Adipose tissue (tissue), 3 donors: ENCODE results near the gene ARID5B. TPM values are rescaled to one million over a fixed set of nuclear protein-coding genes. Genes with fewer than 3 reads are reported as not detected.

Source experiments
- H3K27ac ChIP-seq: one replicate; pipeline ENCODE4 v1.5.1; 2013; ENCODE audit warnings: low read depth, low read length
- WGBS, 3 donors: extraction: QIAGEN DNeasy Blood & Tissue Kit; methylation state at CpG; one replicate each; pipeline ENCODE4 v1.1.7; 2013; 5-methylcytosine and 5-hydroxymethylcytosine counted together
- polyA plus RNA-seq, 3 donors: library from polyadenylated mRNA; stranded (reverse); fragments of 200-250 nt; gene quantifications; one replicate each; pipeline ENCODE4 v1.2.3, GENCODE V29; 2013
- donor health status: healthy with polysubstance abuse.
- donor health status: Bipolar disorder and iron deficiency.
- donor health status: healthy.

Gene ARID5B
- polyA plus RNA-seq, 3 donors, result 3.3 to 59.6 (median 36.6) TPM

DNA sequence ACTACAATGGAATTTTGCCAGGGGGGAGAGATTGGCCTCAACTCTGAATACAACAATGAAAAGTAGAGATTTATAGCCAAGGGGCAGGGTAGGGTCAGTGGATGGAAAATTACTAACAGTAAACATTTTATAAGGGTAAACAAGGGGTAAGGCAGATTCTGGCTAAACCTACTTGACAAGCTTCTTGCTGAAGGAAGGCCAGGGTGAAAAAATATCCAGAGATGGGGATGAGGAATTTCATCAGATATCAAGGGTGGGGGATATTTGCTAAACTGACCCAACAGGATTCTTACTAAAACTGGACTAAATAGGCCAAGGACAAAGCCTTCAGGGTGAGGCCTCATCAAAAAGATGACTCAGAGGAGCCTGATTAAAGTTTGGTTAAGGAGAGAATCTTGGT, 210.8 kb downstream of the ARID5B start:
- H3K27ac ChIP-seq, result no peak overlapping the region

DNA sequence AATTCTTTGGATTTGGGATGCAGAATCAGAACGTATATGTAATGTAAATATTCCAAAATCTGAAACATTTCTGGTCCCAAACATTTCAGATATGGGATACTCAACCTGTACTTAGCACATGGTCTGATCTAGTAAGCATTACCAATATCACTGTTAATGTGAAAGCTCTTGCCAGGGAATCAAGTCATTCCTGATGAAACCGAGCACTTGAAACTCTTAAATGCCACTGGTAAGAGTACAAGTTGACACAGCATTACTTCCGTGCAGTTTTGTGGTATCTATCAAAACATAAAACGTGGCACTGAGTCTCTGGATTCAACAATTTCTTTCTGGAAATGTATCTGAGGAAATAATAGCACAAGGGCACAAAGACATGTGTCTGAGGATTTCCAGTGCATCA, 211.5 kb downstream of the ARID5B start:
- H3K27ac ChIP-seq, result no peak overlapping the region
- 73 to 87% (median 86%) methylated on average over 4 of the region's 4 CpGs for WGBS, 3 donors

DNA sequence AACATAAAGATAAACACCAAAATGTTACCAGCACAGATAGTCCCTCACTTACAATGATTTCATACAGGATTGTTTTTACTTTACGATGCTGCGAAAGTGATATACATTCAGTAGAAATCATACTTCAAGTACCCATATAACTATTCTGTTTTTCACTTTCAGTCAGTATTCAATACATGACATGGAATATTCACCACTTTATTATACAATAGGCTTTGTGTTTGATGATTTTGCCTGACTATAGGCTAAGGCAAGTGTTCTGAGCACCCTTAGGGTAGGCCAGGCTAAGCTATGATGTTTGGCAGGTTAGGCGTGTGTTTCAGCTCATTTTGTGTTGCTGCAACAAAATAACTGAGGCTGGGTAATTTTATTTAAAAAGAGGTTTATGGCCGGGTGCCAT, 212.2 kb downstream of the ARID5B start:
- H3K27ac ChIP-seq, result no peak overlapping the region
- 92 to 95% (median 94%) methylated on average over 4 of the region's 4 CpGs for WGBS, 3 donors

- H3K27ac ChIP-seq, result no peak overlapping the region
- WGBS, 3 donors, result 90 to 97% (median 96%) methylated on average over 4 of the region's 4 CpGs
These were observed 213.8 kb downstream of the ARID5B start for GRCh38 chr10:62115321-62115720.

DNA sequence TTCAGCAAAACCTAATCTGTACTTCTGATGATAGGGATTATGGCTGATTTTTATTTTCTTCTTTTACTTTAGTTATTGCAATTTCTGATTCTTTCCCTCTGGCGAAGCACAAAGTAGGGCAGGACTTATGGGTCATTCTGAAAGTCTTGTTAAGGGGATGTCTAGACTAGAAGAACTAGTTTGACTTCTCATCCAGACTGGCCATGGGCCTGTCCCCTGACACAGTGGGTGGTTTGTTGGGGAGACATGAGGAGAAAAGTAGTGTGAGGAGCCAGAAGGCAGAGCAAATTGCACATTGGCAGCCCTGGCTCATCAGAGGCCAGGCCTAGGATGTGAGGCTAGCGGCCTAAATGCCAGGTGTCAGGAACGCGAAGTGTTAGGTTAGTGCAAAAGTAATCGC, 214.3 kb downstream of the ARID5B start:
- H3K27ac ChIP-seq, result no peak overlapping the region
- WGBS, 3 donors, result 87 to 98% (median 96%) methylated on average over 5 of the region's 5 CpGs

GRCh38 chr10:62116896-62117295, 215.4 kb downstream of the ARID5B start:
- no peak overlapping the region for H3K27ac ChIP-seq
- 71 to 94% (median 93%) methylated on average over 6 of the region's 6 CpGs for WGBS, 3 donors

- H3K27ac ChIP-seq, result no peak overlapping the region
- 78 to 88% (median 83%) methylated on average over 1 of the region's 1 CpG for WGBS, 3 donors
These were observed 219.7 kb downstream of the ARID5B start for GRCh38 chr10:62121187-62121530.

DNA sequence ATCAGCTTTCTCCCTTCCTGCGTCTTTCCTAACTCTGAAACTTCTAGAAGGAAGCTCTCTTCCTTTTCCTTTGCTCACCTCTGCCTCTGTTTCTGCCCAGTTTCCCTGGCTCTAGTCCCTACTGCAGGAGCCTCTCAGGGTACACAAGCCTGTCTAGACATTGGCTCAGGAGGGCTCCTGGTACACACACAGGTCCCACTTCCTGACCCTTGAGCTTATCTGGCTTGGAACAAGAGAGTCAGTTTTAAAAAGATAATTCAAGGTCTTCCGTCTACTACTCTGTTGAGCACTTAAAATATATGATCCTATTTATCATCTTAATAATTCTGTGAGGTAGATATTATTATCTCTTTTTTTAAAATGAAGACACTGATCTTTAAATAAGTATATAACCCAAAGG, 226.5 kb downstream of the ARID5B start:
- WGBS, 3 donors, result 83 to 86% (median 86%) methylated on average over 2 of the region's 2 CpGs

DNA sequence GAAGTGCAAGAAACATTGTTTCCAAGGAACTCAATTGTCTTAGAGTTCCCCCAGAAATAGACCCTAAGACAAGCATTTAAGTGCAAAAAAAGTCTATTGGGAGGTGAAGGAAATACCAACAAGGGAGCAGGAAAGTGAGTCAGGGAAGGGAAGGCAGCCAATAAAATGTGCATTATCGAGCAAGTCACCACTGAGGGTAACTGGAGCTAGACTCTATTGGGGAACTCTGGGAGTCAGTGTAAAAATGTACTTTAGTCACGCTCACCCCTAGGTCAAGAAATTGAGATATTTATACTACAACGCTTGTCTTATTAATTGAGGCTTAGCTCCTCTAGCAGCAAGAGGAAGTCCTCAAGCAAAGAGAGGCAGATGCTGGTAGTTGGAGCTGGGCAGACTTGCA, 229.4 kb downstream of the ARID5B start:
- H3K27ac ChIP-seq, result no peak overlapping the region
- WGBS, 3 donors, result 59 to 78% (median 64%) methylated on average over 3 of the region's 3 CpGs

More for the DNA sequence above, 226.5 kb downstream of the ARID5B start:
- H3K27ac ChIP-seq, result no peak overlapping the region

- WGBS, 3 donors, result 94 to 98% (median 94%) methylated on average over 4 of the region's 4 CpGs
- no peak overlapping the region for H3K27ac ChIP-seq
These were observed 230.2 kb downstream of the ARID5B start for GRCh38 chr10:62131724-62132123.

- no peak overlapping the region for H3K27ac ChIP-seq
These were observed 232.1 kb downstream of the ARID5B start for GRCh38 chr10:62133618-62134017.

GRCh38 chr10:62136931-62137330, 235.4 kb downstream of the ARID5B start:
- H3K27ac ChIP-seq, result no peak overlapping the region
- 82 to 96% (median 91%) methylated on average over 3 of the region's 3 CpGs for WGBS, 3 donors

Other genes starting within 250 kb of the ARID5B start
- under 1 TPM in 2 of 3 donors, not detected in 1; 0.10 to 0.62 TPM for gene CABCOCO1, start 238.8 kb upstream of the ARID5B start, polyA plus RNA-seq